Measurements from ENCODE around the gene PLCB4. TPM values are rescaled to one million over a fixed set of nuclear protein-coding genes. Genes with fewer than 3 reads are reported as not detected.

The PLCB4 gene
- total and polyA plus RNA-seq, 2 donors (not counting 1 experiment from before 2014, with no cell fraction given): 7.3 to 13.7 TPM

DNA sequence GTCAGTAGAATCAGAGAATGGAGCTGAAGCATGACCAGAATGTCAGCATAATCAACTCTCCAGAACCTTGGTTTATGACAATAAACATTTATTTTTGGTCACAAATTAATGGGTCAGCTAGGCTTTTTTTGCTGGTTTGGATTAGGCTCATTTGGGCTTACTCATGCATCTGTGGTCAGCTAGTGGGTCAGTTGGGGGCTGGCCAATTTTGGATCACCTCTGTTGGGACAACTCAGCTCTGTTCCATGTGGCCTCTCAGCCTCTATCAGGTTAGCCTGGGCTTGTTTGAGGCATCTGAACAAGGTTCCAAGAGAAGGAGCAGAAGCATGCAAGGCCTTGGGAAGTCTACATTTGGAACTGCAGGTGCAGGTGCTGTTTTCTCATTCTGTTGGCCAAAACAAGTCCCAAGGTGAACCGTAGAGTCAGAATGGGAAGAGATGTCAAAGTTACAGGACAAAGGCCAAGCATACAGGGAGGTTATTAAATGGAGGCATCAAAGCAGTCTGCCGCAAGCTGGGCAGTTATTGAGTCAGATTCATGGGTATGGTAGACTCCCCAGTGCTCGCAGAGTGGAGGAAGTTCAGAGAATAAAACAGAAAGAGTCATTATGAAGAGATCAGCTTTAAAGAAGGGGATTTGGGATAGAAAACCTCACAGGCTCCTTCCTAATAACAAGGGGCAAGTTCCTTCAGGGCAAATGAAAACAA, 173.0 kb downstream of the PLCB4 start:
- DNase-seq (ENCODE audit: low read depth in 2 of 2): peak in 1 of 2 donors; percentile 78
- Histone ChIP-seq H3K36me3 (ENCODE audit: control insufficient read depth, insufficient read depth, low read length) (no peaks in the 10 kb centered on the region), H3K27ac (ENCODE audit: insufficient read depth, low read length) (no peak overlapping the region), H3K9me3 (ENCODE audit: control insufficient read depth, insufficient read depth, low read depth, low read length) (no peaks in the 10 kb centered on the region), H4K20me1 (ENCODE audit: control insufficient read depth, extremely low read depth, insufficient read depth, low read length) (no peaks in the 10 kb centered on the region), H3K79me2 (ENCODE audit: control insufficient read depth, insufficient read depth, low read length) (no peaks in the 10 kb centered on the region), H3K4me1 (ENCODE audit: control insufficient read depth, extremely low read depth, insufficient read depth, low read length) (peaks cover 5% of the 10 kb centered on the region), H3K4me3 (replicated peaks in 1 of 4; ENCODE audit: control extremely low read depth in 1 of 4, insufficient read depth in 1 of 4, low read depth in 3 of 4, low read length in 4 of 4) (no peak overlapping the region), H3K4me2 (ENCODE audit: extremely low read depth, insufficient read depth, low read length) (no peak overlapping the region), H2AFZ (ENCODE audit: low read length) (no peak overlapping the region), H3K27me3 (ENCODE audit: control insufficient read depth, insufficient read depth, low read length) (no peaks in the 10 kb centered on the region), H3K9ac (ENCODE audit: insufficient read depth, low read length) (no peak overlapping the region)
- no peak for TF ChIP-seq EZH2 (IDR thresholded peaks at IDR 0.05; ENCODE audit: low read length, missing control alignments)
- TF ChIP-seq CTCF (conservative IDR thresholded peaks at IDR 0.05 in 1 of 2, IDR thresholded peaks at IDR 0.05 in 1 of 2; ENCODE audit: low read depth in 1 of 2, low read length in 2 of 2): no peak

DNA sequence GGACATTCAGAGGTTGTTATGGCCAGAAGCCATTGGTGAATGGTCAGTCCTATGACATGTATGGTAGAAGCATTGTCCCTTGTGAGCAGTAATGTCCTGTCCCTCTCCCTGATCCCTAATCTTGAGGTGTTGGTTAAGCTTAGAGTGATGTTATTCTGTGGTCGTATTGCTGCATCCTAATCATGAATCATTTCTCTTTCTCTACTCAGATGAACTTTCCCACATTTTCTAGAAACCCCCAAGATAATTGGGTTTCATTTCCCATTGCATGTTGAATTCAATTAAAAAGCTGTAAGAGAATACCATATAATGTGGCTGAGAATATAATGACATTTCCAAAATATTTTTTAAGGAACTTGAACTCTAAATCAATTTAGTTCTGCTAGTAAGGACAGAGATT, 175.1 kb downstream of the PLCB4 start:
- TF ChIP-seq EZH2 (IDR thresholded peaks at IDR 0.05; ENCODE audit: low read length, missing control alignments) (no peak), CTCF (conservative IDR thresholded peaks at IDR 0.05 in 1 of 2, IDR thresholded peaks at IDR 0.05 in 1 of 2; ENCODE audit: low read depth in 1 of 2, low read length in 2 of 2) (no peak)
- H3K4me3 ChIP-seq (replicated peaks in 1 of 4; ENCODE audit: control extremely low read depth in 1 of 4, insufficient read depth in 1 of 4, low read depth in 3 of 4, low read length in 4 of 4): no peak overlapping the region
- no peak overlapping the region for H3K4me2 ChIP-seq (ENCODE audit: extremely low read depth, insufficient read depth, low read length)
- no peak overlapping the region for H3K27ac ChIP-seq (ENCODE audit: insufficient read depth, low read length)
- H2AFZ ChIP-seq (ENCODE audit: low read length): no peak overlapping the region
- DNase-seq (ENCODE audit: low read depth in 2 of 2): no peak
- peaks cover 5% of the 10 kb centered on the region for H3K4me1 ChIP-seq (ENCODE audit: control insufficient read depth, extremely low read depth, insufficient read depth, low read length)
- no peaks in the 10 kb centered on the region for H3K27me3 ChIP-seq (ENCODE audit: control insufficient read depth, insufficient read depth, low read length)
- H3K36me3 ChIP-seq (ENCODE audit: control insufficient read depth, insufficient read depth, low read length): no peaks in the 10 kb centered on the region
- no peaks in the 10 kb centered on the region for H3K9me3 ChIP-seq (ENCODE audit: control insufficient read depth, insufficient read depth, low read depth, low read length)
- H3K9ac ChIP-seq (ENCODE audit: insufficient read depth, low read length): no peak overlapping the region
- no peaks in the 10 kb centered on the region for H3K79me2 ChIP-seq (ENCODE audit: control insufficient read depth, insufficient read depth, low read length)
- no peaks in the 10 kb centered on the region for H4K20me1 ChIP-seq (ENCODE audit: control insufficient read depth, extremely low read depth, insufficient read depth, low read length)

DNA sequence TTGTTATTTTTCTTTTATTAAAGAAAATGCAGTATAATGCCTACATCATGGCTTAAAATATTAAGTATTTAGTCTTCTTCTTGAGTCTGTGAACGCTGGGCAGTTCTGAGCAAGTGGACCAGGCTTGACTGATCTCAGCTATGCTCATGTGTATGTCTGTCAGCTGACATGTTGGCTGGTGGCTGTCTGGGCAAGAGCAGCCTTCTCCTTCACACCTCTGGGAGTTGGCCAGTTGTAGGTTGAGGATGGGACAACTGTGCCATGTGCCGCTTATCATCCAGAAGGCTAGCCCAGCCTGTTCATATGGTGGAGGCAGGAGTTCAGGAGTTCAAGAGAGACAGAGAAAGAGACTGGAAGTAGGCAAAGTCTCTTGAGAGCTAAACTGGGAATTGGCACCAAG, 175.9 kb downstream of the PLCB4 start:
- Histone ChIP-seq H3K4me2 (ENCODE audit: extremely low read depth, insufficient read depth, low read length) (no peak overlapping the region), H3K79me2 (ENCODE audit: control insufficient read depth, insufficient read depth, low read length) (no peaks in the 10 kb centered on the region), H3K9me3 (ENCODE audit: control insufficient read depth, insufficient read depth, low read depth, low read length) (no peaks in the 10 kb centered on the region), H4K20me1 (ENCODE audit: control insufficient read depth, extremely low read depth, insufficient read depth, low read length) (no peaks in the 10 kb centered on the region), H3K36me3 (ENCODE audit: control insufficient read depth, insufficient read depth, low read length) (no peaks in the 10 kb centered on the region), H3K27me3 (ENCODE audit: control insufficient read depth, insufficient read depth, low read length) (no peaks in the 10 kb centered on the region), H3K27ac (ENCODE audit: insufficient read depth, low read length) (no peak overlapping the region), H3K4me1 (ENCODE audit: control insufficient read depth, extremely low read depth, insufficient read depth, low read length) (peaks cover 5% of the 10 kb centered on the region), H3K9ac (ENCODE audit: insufficient read depth, low read length) (no peak overlapping the region), H2AFZ (ENCODE audit: low read length) (no peak overlapping the region), H3K4me3 (replicated peaks in 1 of 4; ENCODE audit: control extremely low read depth in 1 of 4, insufficient read depth in 1 of 4, low read depth in 3 of 4, low read length in 4 of 4) (no peak overlapping the region)
- TF ChIP-seq CTCF (conservative IDR thresholded peaks at IDR 0.05 in 1 of 2, IDR thresholded peaks at IDR 0.05 in 1 of 2; ENCODE audit: low read depth in 1 of 2, low read length in 2 of 2): no peak
- TF ChIP-seq EZH2 (IDR thresholded peaks at IDR 0.05; ENCODE audit: low read length, missing control alignments): no peak
- no peak for DNase-seq (ENCODE audit: low read depth in 2 of 2)

Data from fibroblast of lung (primary cell).